Astrocyte of the hippocampus (primary cell): ENCODE data around the gene UBE2N.
"Not testable (repeated sequence)": the region's sequence is repeated elsewhere in the genome, so short reads cannot be mapped to it uniquely, and the experiment has no call there.

Source experiments
- DNase-seq: peaks from one replicate; pipeline ENCODE4 v3.0.0; 2011; ENCODE audit warnings: low read depth, low spot score

The UBE2N gene

DNA sequence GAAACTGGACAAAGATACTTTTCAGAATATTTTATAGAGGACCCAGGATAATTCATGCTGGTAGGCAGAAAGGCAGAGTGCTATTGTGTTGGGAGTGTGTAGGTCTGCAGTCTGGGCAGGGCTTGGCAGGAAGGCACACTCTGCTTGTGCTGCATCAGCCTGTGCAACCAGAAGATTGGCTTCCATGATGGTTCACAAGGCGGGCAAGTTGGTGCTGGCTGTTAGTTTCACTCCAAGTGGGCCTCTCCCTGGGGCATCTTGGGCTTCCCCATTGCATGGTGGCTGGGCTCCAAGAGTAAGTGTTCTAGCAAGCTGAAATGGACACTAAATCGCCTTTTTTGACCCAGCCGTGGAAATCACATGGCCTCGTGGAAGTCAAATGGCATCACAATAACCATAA lies 1.8 kb upstream of the UBE2N start:
- DNase-seq, result no peak

DNA sequence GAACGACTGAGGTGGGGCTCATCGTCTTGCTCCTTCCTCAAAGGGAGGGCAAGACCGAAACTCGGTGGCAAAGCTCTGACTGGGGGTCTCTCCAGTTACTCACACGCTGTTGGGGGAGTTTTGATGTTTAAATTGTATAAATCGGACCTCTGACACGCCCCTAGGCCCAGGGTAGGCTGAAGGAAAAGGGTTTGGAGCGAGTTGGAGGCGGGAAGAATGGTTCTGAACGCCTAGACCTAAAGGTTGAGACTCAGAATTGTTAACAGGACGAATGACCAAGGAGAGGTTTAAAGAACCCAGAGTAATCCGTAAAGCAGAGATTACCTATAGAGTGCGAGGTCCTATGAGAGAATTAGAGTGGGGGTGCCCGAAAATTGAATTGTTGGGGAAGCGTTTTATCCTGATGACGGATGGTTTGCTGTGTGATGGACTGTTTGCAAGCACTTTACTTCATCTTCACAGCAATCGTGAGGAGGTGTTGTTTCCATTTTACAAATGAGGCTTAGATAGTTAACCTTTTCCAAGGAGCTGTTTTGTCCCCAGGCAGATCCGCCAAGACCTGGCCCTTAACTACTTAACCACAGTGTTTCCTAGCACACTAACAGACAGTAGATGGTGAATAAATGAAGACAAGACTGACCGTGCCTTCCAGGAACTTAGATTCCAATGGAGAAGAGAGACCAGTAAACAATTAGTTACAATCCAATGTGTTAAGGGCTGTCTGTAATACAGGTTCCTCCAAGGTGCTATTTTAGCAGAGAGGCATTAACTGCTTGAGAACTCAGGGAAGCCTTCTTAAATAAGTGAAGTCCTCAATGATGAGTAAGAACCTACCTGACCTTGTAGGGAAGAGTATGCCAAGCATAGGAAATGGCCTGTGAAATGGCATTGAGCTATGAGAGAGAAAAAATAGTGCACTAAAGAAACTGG lies 929 bp upstream of the UBE2N start:
- DNase-seq, result peak; percentile 19

- DNase-seq, result peak; percentile 48
Observed at GRCh38 chr12:93441081-93441616, 598 bp downstream of the UBE2N start.

- DNase-seq, result no peak
Observed at GRCh38 chr12:93440043-93440835, 1.5 kb downstream of the UBE2N start.

- DNase-seq, result no peak
Observed at GRCh38 chr12:93438266-93439050, 3.3 kb downstream of the UBE2N start.

DNA sequence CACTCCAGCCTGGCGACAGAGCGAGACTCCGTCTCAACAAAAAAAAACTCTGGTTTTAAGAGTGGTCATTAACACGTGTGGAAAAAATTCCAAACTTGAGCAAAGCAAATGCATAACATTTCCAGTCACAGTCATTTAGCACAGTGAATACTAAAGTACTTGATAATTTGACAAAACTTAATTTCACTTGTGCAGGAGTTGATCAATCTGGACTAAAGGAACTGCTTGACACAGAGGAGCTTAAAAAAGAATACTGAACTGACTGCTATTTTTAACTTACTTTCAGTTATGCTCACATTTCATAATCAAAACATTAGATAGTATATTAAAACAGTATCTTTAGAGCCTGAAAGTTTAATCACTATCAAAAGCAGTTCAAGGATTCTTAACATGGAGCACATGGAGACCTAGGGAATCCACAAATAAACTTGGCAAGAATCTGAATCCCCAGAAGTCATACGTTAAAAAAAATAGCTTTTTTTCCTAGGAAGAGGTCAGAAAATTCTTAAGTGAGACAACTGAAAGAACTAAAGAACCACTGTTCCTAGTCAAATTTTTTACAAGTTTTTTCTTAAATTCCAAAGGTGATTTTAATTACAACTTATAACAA lies 7.4 kb downstream of the UBE2N start:
- no peak for DNase-seq

DNA sequence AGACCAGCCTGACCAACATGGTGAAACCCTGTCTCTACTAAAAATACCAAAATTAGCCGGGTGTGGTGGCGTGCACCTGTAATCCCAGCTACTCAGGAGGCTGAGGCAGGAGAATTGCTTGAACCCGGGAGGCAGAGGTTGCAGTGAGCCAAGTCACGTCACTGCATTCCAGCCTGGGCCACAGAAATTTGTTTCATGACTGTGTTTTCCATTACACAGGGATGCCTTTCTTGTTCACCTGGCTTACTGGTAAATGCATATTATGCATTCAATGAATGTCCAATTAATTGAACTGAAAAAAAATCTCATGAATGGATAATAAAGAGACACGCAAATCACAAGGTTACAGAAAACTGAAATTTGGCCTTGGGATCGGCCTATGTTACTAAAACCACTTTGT lies 9.7 kb downstream of the UBE2N start:
- not testable (repeated sequence) for DNase-seq

GRCh38 chr12:93430280-93430679 lies 11.5 kb downstream of the UBE2N start:
- peak; percentile 59 for DNase-seq

- DNase-seq, result no peak
Observed at GRCh38 chr12:93429852-93430251, 11.9 kb downstream of the UBE2N start.

DNA sequence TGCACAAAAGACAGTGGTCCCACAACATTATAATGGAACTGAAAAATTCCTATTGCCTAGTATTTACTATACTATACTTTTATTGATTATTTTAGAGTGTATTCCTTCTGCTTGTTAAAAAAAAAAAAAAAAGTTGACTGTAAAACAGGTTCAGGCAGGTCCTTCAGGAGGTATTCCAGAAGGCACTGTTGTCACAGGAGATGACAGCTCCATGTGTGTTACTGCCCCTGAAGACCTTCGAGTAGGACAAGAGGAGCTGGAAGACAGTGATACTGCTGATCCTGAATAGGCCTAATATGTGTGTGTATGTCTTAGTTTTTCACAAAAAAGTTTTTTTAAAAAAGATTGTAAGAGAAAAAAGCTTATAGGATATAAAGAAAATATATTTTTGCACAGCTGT lies 12.3 kb downstream of the UBE2N start:
- DNase-seq, result no peak

DNA sequence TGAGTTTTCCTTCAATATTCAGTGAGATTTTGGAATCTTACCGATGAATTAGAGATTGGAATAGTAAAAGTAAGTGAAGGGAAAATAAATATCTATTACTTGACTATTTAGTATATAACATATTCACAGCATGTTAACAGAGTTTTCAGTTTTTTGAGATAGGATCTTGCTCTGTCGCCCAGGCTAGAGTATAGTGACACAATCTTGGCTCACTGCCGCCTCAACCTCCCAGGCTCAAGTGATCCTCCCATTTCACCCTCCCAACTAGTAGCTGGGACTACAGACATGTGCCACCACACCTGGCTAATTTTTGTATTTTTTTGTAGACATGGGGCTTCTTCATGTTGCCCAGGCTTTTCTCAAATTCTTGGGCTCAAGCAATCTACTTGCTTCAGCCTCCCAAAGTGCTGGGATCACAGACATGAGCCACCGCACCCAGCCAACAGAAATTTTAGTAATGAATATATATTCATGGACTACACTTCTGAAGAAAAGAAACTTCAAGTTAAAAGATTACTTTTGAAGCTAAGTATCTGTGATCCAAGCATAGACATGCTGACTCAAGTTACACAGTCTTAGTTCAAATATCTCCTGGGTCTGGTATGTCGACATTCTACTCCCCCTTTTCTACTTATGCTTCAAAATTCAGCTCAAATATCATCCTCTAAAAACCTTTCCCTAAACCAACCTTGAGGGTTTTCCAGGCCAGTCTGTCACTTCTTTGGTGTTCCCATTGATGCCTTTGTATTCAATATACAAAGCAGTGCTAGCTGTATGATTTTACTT lies 13.8 kb downstream of the UBE2N start:
- no peak for DNase-seq

GRCh38 chr12:93426412-93426805 lies 15.3 kb downstream of the UBE2N start:
- no peak for DNase-seq

- no peak for DNase-seq
Observed at GRCh38 chr12:93425736-93426411, 15.9 kb downstream of the UBE2N start.

GRCh38 chr12:93422050-93422449 lies 19.7 kb downstream of the UBE2N start:
- no peak for DNase-seq

- DNase-seq, result peak; percentile 62
Observed at GRCh38 chr12:93419388-93420034, 22.2 kb downstream of the UBE2N start.

- no peak for DNase-seq
Observed at GRCh38 chr12:93417967-93418480, 23.7 kb downstream of the UBE2N start.

DNA sequence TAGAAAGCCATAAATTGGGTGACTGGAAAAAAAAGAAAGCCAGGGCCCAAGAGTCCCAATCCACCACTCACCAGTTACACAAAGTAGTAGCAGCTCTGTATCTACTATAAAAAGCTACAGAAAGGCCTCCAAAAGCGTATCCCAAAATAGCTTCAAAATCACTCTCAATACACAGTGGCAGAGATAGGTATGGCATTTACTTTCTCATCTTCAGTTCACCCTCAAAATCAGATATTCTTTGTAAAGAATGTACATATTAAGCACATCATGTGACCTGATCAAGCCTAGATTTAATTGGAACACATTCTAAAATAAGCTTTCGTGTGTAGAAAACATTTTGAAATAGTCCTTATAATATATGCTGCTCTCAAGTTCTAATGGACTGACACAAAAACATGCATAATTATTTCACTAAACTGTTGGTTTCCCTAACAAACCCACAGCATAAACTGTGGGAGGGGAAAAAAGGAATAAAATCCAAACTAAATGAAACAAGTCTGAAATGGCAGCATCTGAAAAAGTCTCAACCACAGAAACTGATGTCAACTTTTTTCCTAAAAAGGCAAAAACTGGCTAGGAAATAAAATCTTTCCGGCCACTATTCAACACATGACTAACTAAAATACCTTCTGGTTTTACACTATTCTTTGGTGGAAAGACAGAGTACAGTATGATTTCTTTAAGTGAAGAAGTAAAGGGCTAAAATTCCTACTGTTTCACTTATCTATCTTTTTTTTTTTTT lies 25.9 kb downstream of the UBE2N start:
- peak; percentile 84 for DNase-seq

GRCh38 chr12:93413064-93413463 lies 28.7 kb downstream of the UBE2N start:
- DNase-seq, result no peak
